HepG2 (cell line): ENCODE data around the gene COL26A1. TPM values are rescaled to one million over a fixed set of nuclear protein-coding genes. Genes with fewer than 3 reads are reported as not detected.

Source experiments
- ATAC-seq: fragments of 200-7000 bp; cut with Tn5 transposase; 3 replicates; pipeline ENCODE4 v1.9.1; 2020; ENCODE audit warnings: mild to moderate bottlenecking, moderate library complexity
- BruUV-seq: library from RNA; stranded (reverse); fragments of 400-500 nt; replicated peaks from 2 replicates; lab custom pipeline; 2021; lab: Mats Ljungman, UMichigan
- CTCF ChIA-PET: fragments of 300-600 bp; formaldehyde crosslinking; extraction: SDS; loops from one replicate; lab custom pipeline; 2021; ENCODE audit warnings: low total read pairs, inconsistent platforms, low intra/inter-chr PET ratio; lab: Yijun Ruan, JAX
- POLR2A ChIA-PET: fragments of 350-600 bp; sonication (Branson Sonifier 250); formaldehyde crosslinking; loops from one replicate; lab custom pipeline; 2020; ENCODE audit warnings: antibody characterized with exemption, inconsistent platforms; lab: Yijun Ruan, JAX
- DNase-seq: peaks from one replicate; pipeline ENCODE4 v3.0.0-alpha.2; 2015; ENCODE audit warnings: low spot score
- FAIRE-seq: peaks from 3 replicates; lab custom pipeline; 2011; peaks lifted over from hg19 to GRCh38; lab: Jason Lieb, UNC
- H2AFZ ChIP-seq: one replicate; pipeline ENCODE4 v1.6.1; 2011; ENCODE audit warnings: low read length, inconsistent platforms
- H3K27ac ChIP-seq: fragments of 300-600 bp; 3 replicates; pipeline ENCODE4 v1.8.0; 2011; ENCODE audit warnings: mixed run types, mild to moderate bottlenecking, mixed read lengths, low read length, inconsistent platforms; ENCODE audit not compliant: insufficient read depth; ENCODE audit errors: extremely low read length
- H3K27me3 ChIP-seq, 2 experiments: fragments of 200-600 bp in 1 of 2; 2 replicates in 1 of 2; 3 replicates in 1 of 2; pipeline versions ENCODE4 v1.6.0 to v1.8.0; 2011; ENCODE audit warnings: low read length in 2 of 2, mild to moderate bottlenecking in 2 of 2, moderate library complexity in 2 of 2, inconsistent platforms in 1 of 2; ENCODE audit not compliant: insufficient read depth in 2 of 2, control insufficient read depth in 1 of 2
- H3K36me3 ChIP-seq, 2 experiments: fragments of 200-600 bp in 1 of 2; replicated peaks in 1 of 2; 2 replicates in 1 of 2; 3 replicates in 1 of 2; pipeline versions ENCODE4 v1.5.1 to v1.8.0; 2011; ENCODE audit warnings: low read length in 2 of 2, inconsistent platforms in 1 of 2; ENCODE audit not compliant: insufficient read depth in 2 of 2, control insufficient read depth in 1 of 2
- H3K4me1 ChIP-seq: 2 replicates; pipeline ENCODE4 v1.5.1; 2012; ENCODE audit warnings: low read length, inconsistent platforms; ENCODE audit not compliant: insufficient read depth
- H3K4me2 ChIP-seq: 2 replicates; pipeline ENCODE4 v1.6.0; 2011; ENCODE audit warnings: low read depth, low read length, inconsistent platforms
- H3K4me3 ChIP-seq, 3 experiments: fragments of 200-600 bp in 1 of 3; sonication (generic), shearing (Covaris generic) in 1 of 3; replicated peaks in 1 of 3; 2 replicates each; pipeline ENCODE4 v1.5.1; 2011 to 2016; ENCODE audit warnings: low read length in 3 of 3, inconsistent platforms in 2 of 3, low read depth in 2 of 3, mild to moderate bottlenecking in 2 of 3, control low read depth in 1 of 3, mixed read lengths in 1 of 3; ENCODE audit not compliant: insufficient read depth in 1 of 3
- H3K79me2 ChIP-seq: one replicate; pipeline ENCODE4 v1.6.1; 2011; ENCODE audit warnings: low read length, inconsistent platforms; ENCODE audit not compliant: insufficient read depth
- H3K9ac ChIP-seq: 2 replicates; pipeline ENCODE4 v1.6.0; 2011; ENCODE audit warnings: mild to moderate bottlenecking, low read depth, low read length, inconsistent platforms; ENCODE audit not compliant: insufficient read depth
- H3K9me3 ChIP-seq: 2 replicates; pipeline ENCODE4 v1.5.1; 2012; ENCODE audit warnings: mild to moderate bottlenecking, low read length
- H4K20me1 ChIP-seq: 2 replicates; pipeline ENCODE4 v1.6.0; 2011; ENCODE audit warnings: inconsistent platforms, mild to moderate bottlenecking, low read length, moderate library complexity; ENCODE audit not compliant: insufficient read depth
- GMEB2 ChIP-seq: IDR thresholded peaks from 2 replicates; pipeline ENCODE4 v1.6.1; 2016; ENCODE audit warnings: missing biosample characterization, missing genetic modification reagents, low read depth
- KDM5A ChIP-seq: fragments of 200-600 bp; sonication (generic); IDR thresholded peaks from 2 replicates; pipeline ENCODE4 v1.7.0; 2018; ENCODE audit warnings: antibody characterized with exemption, mild to moderate bottlenecking, low read length, borderline replicate concordance
- KLF11 ChIP-seq: IDR thresholded peaks from 2 replicates; pipeline ENCODE4 v1.6.1; 2016; ENCODE audit warnings: missing compliant biosample characterization
- MTF2 ChIP-seq: sonication (generic); formaldehyde crosslinking; IDR thresholded peaks from 2 replicates; pipeline ENCODE4 v1.5.0; 2020; ENCODE audit warnings: missing genetic modification reagents, borderline replicate concordance
- POGZ ChIP-seq: sonication (generic); formaldehyde crosslinking; IDR thresholded peaks from 2 replicates; pipeline ENCODE4 v1.4.0; 2020; ENCODE audit warnings: mild to moderate bottlenecking, missing genetic modification reagents
- PRMT3 ChIP-seq: sonication (generic); formaldehyde crosslinking; IDR thresholded peaks from 2 replicates; pipeline ENCODE4 v1.8.1; 2022; ENCODE audit warnings: low read depth, mild to moderate bottlenecking, moderate library complexity, missing genetic modification reagents, borderline replicate concordance
- SMARCE1 ChIP-seq: fragments of 450-650 bp; IDR thresholded peaks from 2 replicates; pipeline ENCODE4 v1.6.1; 2017; ENCODE audit warnings: borderline replicate concordance
- ZBTB38 ChIP-seq: sonication (generic); formaldehyde crosslinking; IDR thresholded peaks from 2 replicates; pipeline ENCODE4 v1.5.1; 2020; ENCODE audit warnings: mild to moderate bottlenecking, missing genetic modification reagents
- ZNF121 ChIP-seq: sonication (generic); formaldehyde crosslinking; IDR thresholded peaks from 2 replicates; pipeline ENCODE4 v1.5.0; 2020; ENCODE audit warnings: mild to moderate bottlenecking, missing genetic modification reagents
- ZNF674 ChIP-seq: sonication (generic); formaldehyde crosslinking; IDR thresholded peaks from 2 replicates; pipeline ENCODE4 v1.5.0; 2020; ENCODE audit warnings: low read depth, mild to moderate bottlenecking, missing genetic modification reagents
- ZNF737 ChIP-seq: sonication (generic); formaldehyde crosslinking; IDR thresholded peaks from 2 replicates; pipeline ENCODE4 v1.5.0; 2020; ENCODE audit warnings: missing genetic modification reagents, mild to moderate bottlenecking, borderline replicate concordance
- ZNF800 ChIP-seq: sonication (generic); formaldehyde crosslinking; IDR thresholded peaks from 2 replicates; pipeline ENCODE4 v1.4.0; 2020; ENCODE audit warnings: missing genetic modification reagents
- ZSCAN9 ChIP-seq: IDR thresholded peaks from 2 replicates; pipeline ENCODE4 v1.6.1; 2016; ENCODE audit warnings: borderline replicate concordance
- WGBS: methylation state at CpG from one replicate; pipeline ENCODE4 v1.1.6; 2017; ENCODE audit warnings: low lambda C conversion rate; 5-methylcytosine and 5-hydroxymethylcytosine counted together
- in situ Hi-C: cut with HindIII; loops from 2 replicates; pipeline ENCODE4 v1.10.0; 2017; ENCODE audit warnings: low pct_unique_long_range_greater_than_20kb; ENCODE audit not compliant: extremely low pct_ligation_motif_present
- intact Hi-C: fragments of 100-400 bp; cut with micrococcal nuclease; formaldehyde crosslinking; loops from one replicate; pipeline ENCODE4 v1.10.0; 2022; ENCODE audit not compliant: unreplicated experiment
- polyA plus RNA-seq, 8 experiments: library from polyadenylated mRNA; depleted of rRNA in 3 of 8; stranded (reverse) in 7 of 8; unstranded in 1 of 8; fragments of >200 nt; fragmentation: Illumina TruSeq in 4 of 8; extraction: Trizol in 4 of 8; gene quantifications; 2 replicates each; pipeline versions ENCODE4 v1.2.1 to v1.2.3, GENCODE V29; 2011 to 2016; ENCODE audit warnings: low read depth in 4 of 8, missing spikeins in 1 of 8, mixed read lengths in 1 of 8; ENCODE audit not compliant: insufficient read depth in 1 of 8
- total RNA-seq, 5 experiments: library from RNA; depleted of rRNA; stranded (reverse); fragments of >200 nt; fragmentation: Illumina TruSeq; extraction: Trizol; gene quantifications; 2 replicates each; pipeline ENCODE4 v1.2.3, GENCODE V29; 2016; ENCODE audit warnings: low read depth in 1 of 5

The COL26A1 gene
- total and polyA plus RNA-seq, 2 of the 13 experiments (the other 11 are each of a cell fraction or from before 2014, with no cell fraction given), result 7.8 to 9.2 TPM

DNA sequence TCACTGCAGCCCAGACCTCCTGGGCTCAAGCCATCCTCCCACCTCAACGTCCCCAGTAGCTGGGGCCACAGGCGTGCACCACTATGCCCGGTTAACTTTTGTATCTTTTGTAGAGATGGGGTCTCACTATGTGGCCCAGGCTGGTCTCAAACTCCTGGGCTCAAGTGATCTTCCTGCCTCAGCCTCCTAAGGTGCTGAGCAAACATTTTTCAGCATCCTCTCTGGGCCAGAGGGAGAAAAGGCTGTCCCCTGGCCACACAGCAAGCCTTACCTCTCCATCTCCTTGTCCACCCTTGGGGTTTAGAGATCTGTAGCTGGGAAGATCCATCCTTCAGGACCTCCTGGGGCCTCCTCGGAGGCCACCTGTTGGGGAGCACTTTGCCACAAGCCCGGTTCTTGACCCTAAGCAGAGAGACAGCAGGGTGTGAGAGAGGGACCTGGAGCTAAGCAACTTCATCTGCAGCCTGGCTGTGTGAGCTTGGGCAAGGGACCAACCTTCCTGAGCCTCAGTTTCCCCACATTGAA, 180.6 kb downstream of the COL26A1 start:
- POLR2A ChIA-PET, result interaction anchor here (0.5 kb wide), 1 partner anchor 424 kb away, joined by 3 read pairs; no protein-coding TSS in a partner anchor
- Histone ChIP-seq H4K20me1 (no peaks in the 10 kb centered on the region), H3K9me3 (no peaks in the 10 kb centered on the region), H3K4me1 (peaks cover 11% of the 10 kb centered on the region), H3K27ac (no peak overlapping the region), H2AFZ (no peak overlapping the region), H3K4me3 (no peak overlapping the region), H3K9ac (no peak overlapping the region), H3K36me3 (no peaks in the 10 kb centered on the region), H3K79me2 (no peaks in the 10 kb centered on the region), H3K4me2 (no peak overlapping the region), H3K27me3 (no peaks in the 10 kb centered on the region)
- ATAC-seq, result no peak
- TF ChIP-seq MTF2 (no peak), ZNF121 (CRISPR knock-in tag) (0 out of 2 replicates have a peak, but pooled peaks have one; percentile 26), SMARCE1 (no peak), ZBTB38 (CRISPR knock-in tag) (0 out of 2 replicates have a peak, but pooled peaks have one; percentile 11), ZNF737 (CRISPR knock-in tag) (0 out of 2 replicates have a peak, but pooled peaks have one; percentile 4)
- in situ Hi-C loops (loop anchor here (5.0 to 10.0 kb wide), 3 partner anchors 59 to 271 kb away; partner anchors contain the start of gene CUX1), intact Hi-C loops (loop anchor here (2.0 to 10.0 kb wide), 4 partner anchors 41 to 691 kb away; no protein-coding TSS in a partner anchor)
- CTCF ChIA-PET, result interaction anchor here (1.4 to 2.3 kb wide), 2 partner anchors 694 to 729 kb away, joined by 5 to 8 read pairs; no protein-coding TSS in a partner anchor
- FAIRE-seq, result no peak
- no peak for DNase-seq
- 26% methylated on average over 4 of the region's 5 CpGs for WGBS
- no TSS peak for BruUV-seq

GRCh38 chr7:101543846-101544245, 181.2 kb downstream of the COL26A1 start:
- H2AFZ ChIP-seq, result no peak overlapping the region
- H3K9me3 ChIP-seq, result no peaks in the 10 kb centered on the region
- in situ Hi-C loops (loop anchor here (5.0 to 10.0 kb wide), 3 partner anchors 58 to 271 kb away; partner anchors contain the start of gene CUX1), intact Hi-C loops (loop anchor here (2.0 to 10.0 kb wide), 4 partner anchors 41 to 691 kb away; no protein-coding TSS in a partner anchor)
- H3K4me3 ChIP-seq, result no peak overlapping the region
- FAIRE-seq, result no peak
- H3K36me3 ChIP-seq, result no peaks in the 10 kb centered on the region
- no TSS peak for BruUV-seq
- no peaks in the 10 kb centered on the region for H4K20me1 ChIP-seq
- no peak overlapping the region for H3K9ac ChIP-seq
- no peak for DNase-seq
- no peak overlapping the region for H3K27ac ChIP-seq
- ChIA-PET CTCF (interaction anchor here (2.3 kb wide), 1 partner anchor 693 kb away, joined by 5 read pairs; no protein-coding TSS in a partner anchor), POLR2A (no interaction called here)
- 88% methylated on average over 10 of the region's 10 CpGs for WGBS
- no peak for ATAC-seq
- H3K4me1 ChIP-seq, result peaks cover 6% of the 10 kb centered on the region
- H3K27me3 ChIP-seq, result no peaks in the 10 kb centered on the region
- no peaks in the 10 kb centered on the region for H3K79me2 ChIP-seq
- H3K4me2 ChIP-seq, result no peak overlapping the region
- TF ChIP-seq ZSCAN9 (CRISPR knock-in tag) (no peak), PRMT3 (CRISPR knock-in tag) (no peak), ZNF674 (CRISPR knock-in tag) (no peak), POGZ (CRISPR knock-in tag) (no peak), GMEB2 (CRISPR knock-in tag) (no peak), ZNF800 (CRISPR knock-in tag) (no peak), KLF11 (CRISPR knock-in tag) (no peak), KDM5A (no peak)
